H54 (cell line): ENCODE data around the gene PCAT7.

Experiments
- DNase-seq: peaks from one replicate; pipeline ENCODE4 v3.0.0; 2011; ENCODE audit warnings: low spot score, mixed read lengths; ENCODE audit not compliant: insufficient read length
- FAIRE-seq: peaks from 3 replicates; lab custom pipeline; 2011; peaks lifted over from hg19 to GRCh38; lab: Jason Lieb, UNC
- POLR2A ChIP-seq: IDR thresholded peaks from 2 replicates; pipeline ENCODE4 v1.6.1; 2011; ENCODE audit warnings: low read depth, mild to moderate bottlenecking, low read length

The PCAT7 gene

DNA sequence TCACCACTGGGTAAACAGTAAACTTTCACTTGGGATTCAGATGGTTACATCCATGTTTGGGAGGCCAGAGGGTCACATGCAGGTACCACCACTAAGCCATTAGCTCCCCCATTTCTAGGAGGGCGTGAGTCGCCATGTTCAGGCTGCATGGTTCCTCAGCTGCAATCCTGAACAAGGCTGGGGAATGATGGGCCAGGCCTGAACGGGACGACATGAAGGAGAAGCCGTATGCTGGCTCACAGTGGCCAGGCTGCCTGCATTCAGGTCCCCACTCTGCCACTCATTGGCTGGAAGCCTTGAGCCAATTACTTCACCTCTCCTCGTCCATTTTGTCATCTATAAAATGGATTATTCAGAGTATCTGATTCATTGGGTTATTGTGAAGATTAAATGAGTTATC, 47.8 kb downstream of the PCAT7 start:
- no peak for TF ChIP-seq POLR2A
- FAIRE-seq: no peak
- no peak for DNase-seq

DNA sequence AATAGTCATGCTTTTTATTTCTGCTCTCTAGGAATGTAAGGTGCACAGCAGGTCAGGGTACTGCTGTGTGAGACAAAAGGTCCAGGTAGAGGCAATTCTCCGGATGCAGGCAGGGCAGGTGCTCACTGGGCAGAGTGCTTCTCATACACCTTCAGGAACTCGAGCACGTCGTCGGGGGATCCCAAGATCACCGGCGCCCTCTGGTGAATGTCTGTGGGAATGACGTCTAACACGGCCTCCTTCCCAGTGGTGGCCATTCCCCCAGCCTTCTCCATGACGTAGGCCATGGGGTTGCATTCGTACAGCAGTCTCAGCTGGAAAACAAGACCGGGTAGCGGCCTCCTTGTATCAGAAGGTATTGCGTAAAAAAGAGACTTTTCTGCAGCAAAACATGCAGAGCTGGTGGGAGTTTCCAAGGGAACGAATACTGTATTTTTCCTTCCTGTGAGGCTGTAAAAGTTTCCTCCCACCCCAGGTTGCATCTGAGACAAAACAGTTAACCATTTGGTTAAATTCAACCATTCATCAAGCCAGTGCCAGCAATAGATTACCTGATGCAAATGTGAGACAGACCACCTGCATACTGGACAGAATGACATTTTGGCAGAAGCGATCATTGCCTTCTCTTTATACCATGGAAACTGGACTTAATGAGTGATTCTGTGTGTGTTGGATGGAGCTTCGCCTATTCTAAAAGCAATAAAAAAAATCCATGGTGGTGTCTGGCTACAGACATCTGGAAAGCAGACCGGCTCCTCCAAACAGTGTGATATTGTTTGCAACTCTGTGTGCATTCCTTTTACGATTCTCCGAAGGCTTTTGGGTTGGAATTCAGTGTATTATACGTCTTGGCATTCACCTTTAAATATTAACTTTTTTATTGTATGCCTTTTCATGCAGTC, 48.6 kb downstream of the PCAT7 start:
- TF ChIP-seq POLR2A: no peak
- FAIRE-seq: peak; percentile 95
- peak; percentile 99 for DNase-seq

DNA sequence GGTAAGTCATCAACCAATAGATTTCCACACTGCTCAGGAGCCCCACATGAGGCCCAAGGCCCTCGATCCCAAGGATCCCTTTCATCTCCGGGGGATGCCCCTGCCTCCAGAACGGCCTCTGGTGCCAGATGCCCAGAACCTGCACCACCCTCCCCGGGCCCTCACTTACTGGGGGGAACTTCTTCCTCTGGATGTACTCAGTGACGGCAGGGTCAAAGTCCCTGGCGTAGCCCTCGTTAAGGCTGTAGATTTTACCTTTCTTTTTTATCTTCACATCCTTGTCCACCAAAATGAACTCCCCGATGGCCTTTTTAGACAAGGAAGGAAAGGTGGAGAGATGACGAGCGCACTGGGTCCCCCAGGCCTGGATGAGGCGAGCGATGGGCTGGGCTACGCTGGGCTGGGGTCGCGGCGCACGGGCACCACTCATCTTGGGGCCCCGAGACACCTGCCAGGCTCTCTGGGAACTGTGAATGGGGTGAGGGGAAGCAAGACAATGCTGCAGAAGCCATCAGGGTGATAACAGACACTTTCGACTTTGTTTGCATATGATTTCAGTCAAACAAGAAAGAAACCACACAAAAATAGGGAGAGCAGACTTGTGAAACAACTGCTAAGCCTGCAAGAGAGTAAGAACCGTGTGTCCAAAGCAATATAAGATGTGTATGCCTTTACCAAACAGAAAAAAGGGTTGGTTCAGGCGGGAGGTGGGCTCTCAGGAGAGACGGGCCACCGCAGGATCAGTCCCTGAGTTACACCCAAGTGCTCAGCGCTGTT, 52.0 kb downstream of the PCAT7 start:
- FAIRE-seq (no peak), DNase-seq (no peak)
- no peak for TF ChIP-seq POLR2A

DNA sequence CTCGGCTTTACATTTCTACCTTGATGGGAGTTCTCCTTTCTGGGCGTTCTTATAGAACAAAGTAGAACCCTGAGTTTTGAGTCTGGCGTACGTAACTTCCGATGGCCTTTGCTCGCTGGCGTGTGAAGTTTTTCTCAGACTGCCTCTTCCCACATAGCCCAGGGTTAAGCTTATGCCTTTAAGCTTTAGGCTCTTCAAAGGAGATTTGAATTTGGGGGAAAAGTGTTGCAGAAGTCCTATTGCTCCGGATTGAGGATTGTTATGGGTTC, 52.5 kb downstream of the PCAT7 start:
- TF ChIP-seq POLR2A: no peak
- FAIRE-seq (no peak), DNase-seq (no peak)

DNA sequence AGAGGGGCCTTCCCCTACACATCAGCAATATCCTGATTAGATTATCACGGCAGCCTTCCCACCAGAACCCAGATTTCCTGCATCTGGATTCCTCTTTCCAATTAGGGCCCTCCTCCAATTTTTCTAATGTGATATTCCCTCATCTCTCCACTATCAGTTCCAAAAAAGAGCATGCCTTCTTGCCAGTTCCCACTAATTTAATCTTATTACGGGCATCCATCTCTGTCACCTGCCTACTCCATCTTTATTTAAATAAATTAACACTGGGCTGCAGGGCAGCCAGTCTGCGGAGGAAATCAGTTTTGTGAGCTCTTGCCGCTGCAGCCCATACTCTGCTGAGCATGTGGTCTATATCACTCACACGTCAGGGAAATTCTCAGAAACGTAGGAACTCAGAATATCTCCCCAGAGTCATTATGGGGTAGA, 55.3 kb downstream of the PCAT7 start:
- DNase-seq (no peak), FAIRE-seq (no peak)

DNA sequence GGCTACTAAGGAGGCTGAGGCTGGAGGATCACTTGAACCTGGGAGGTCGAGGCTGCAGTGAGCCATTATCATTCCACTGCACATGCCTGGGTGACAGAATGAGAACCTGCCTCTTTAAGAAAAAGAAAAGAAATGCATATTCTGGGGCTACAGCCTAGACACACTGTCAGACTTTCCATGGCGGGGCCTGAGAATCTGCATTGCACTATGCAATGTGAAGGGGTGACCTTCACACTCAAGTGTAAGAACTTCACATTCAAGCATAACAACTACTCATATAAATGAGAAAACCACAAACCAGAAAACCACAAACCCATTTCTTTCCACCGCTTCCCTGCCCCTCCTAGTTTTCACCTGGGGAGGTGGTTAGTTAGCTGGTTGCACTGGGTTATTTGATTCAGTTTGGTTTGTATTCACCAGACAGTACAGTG, 56.8 kb downstream of the PCAT7 start:
- DNase-seq (no peak), FAIRE-seq (no peak)
- TF ChIP-seq POLR2A: no peak

More for the DNA sequence above, 55.3 kb downstream of the PCAT7 start:
- no peak for TF ChIP-seq POLR2A

DNA sequence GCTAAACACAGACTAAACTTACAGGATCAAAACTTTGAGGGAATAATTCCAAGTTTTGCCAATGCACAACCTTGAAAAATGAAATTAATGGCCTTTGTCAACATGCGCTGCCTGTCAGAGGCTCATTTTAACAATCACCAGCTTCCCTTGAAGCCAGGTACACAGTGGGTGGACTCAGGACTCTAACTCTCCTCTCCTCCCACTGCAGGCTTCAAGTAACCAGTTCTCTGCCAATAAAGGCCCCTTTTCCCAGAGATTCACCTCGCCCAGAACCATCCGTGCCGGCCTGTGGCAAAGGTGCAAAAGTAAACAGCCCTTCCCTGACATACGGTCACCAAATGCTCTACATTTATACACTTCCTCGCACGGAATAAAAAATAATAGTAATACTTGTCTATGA, 57.2 kb downstream of the PCAT7 start:
- no peak for DNase-seq
- no peak for TF ChIP-seq POLR2A
- no peak for FAIRE-seq

DNA sequence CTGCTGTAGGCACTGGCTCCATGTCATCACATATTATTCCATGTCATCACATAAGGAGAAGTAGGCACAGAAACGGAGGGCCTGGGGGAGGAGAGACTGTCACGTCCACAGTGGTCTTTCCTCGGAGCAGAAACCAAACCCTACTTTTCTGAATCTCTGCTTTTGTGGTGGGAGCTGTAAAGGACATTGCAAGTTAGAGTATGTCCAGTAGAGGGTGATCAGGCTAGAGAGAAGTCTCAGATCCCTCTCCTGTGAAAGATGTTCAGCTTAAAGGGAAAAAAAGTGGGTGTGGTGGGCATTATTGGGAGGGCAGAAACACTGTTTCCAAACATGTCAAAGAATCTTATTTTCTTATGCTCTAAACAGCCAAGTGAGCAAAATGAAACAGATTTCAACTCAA, 58.1 kb downstream of the PCAT7 start:
- DNase-seq: no peak
- no peak for FAIRE-seq
- TF ChIP-seq POLR2A: no peak

DNA sequence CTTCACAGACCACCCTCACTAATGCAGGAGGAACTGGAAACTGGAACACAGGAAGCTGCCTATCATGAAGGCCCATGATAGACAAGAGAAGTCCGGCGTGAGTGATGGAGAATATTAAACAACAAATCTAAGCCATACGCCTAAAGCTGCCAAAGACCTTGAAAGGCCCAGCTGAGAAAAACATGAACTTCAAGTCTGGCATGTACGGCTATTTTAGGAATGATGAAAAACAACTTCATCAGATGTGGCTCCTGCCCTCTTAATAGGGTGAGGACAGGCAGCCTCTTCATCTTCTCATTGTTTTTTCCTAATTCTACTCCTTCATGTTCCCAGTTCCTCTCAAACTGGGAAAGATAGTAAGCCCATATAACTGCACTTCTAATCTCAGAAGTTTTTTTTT, 64.1 kb downstream of the PCAT7 start:
- DNase-seq (no peak), FAIRE-seq (no peak)
- TF ChIP-seq POLR2A: no peak
